ENCODE data around the gene SCNN1A. TPM values are rescaled to one million over a fixed set of nuclear protein-coding genes. Genes with fewer than 3 reads are reported as not detected.

SCNN1A gene
- total RNA-seq, 1 donor from 2014 or later, result 0.74 TPM

- peaks cover 8% of the 10 kb centered on the region for H3K27me3 Mint-ChIP-seq (ENCODE audit: unreplicated experiment)
- peaks cover 4% of the 10 kb centered on the region for H3K4me1 Mint-ChIP-seq (ENCODE audit: low read depth, unreplicated experiment)
- no peak overlapping the region for H3K4me3 Mint-ChIP-seq (ENCODE audit: unreplicated experiment)
- no peaks in the 10 kb centered on the region for H3K9me3 Mint-ChIP-seq (ENCODE audit: unreplicated experiment)
- TF ChIP-seq CTCF (IDR thresholded peaks at IDR 0.05; ENCODE audit: partially characterized antibody, unreplicated experiment), result no peak
- peaks cover 5% of the 10 kb centered on the region for H3K36me3 Mint-ChIP-seq (ENCODE audit: unreplicated experiment)
- H3K27ac Mint-ChIP-seq (ENCODE audit: unreplicated experiment), result no peak overlapping the region
- no peak for DNase-seq
These were observed 68.7 kb downstream of the SCNN1A start for GRCh38 chr12:6306599-6307220.

GRCh38 chr12:6306151-6306550, 69.2 kb downstream of the SCNN1A start:
- Mint-ChIP-seq H3K4me3 (ENCODE audit: unreplicated experiment) (no peak overlapping the region), H3K27ac (ENCODE audit: unreplicated experiment) (no peak overlapping the region), H3K4me1 (ENCODE audit: low read depth, unreplicated experiment) (peaks cover 4% of the 10 kb centered on the region), H3K36me3 (ENCODE audit: unreplicated experiment) (peaks cover 5% of the 10 kb centered on the region), H3K9me3 (ENCODE audit: unreplicated experiment) (no peaks in the 10 kb centered on the region), H3K27me3 (ENCODE audit: unreplicated experiment) (peaks cover 8% of the 10 kb centered on the region)
- no peak for TF ChIP-seq CTCF (IDR thresholded peaks at IDR 0.05; ENCODE audit: partially characterized antibody, unreplicated experiment)
- DNase-seq, result no peak

- Mint-ChIP-seq H3K9me3 (ENCODE audit: unreplicated experiment) (no peaks in the 10 kb centered on the region), H3K4me1 (ENCODE audit: low read depth, unreplicated experiment) (no peaks in the 10 kb centered on the region), H3K27me3 (ENCODE audit: unreplicated experiment) (peaks cover 6% of the 10 kb centered on the region), H3K27ac (ENCODE audit: unreplicated experiment) (no peak overlapping the region), H3K4me3 (ENCODE audit: unreplicated experiment) (no peak overlapping the region), H3K36me3 (ENCODE audit: unreplicated experiment) (peaks cover 5% of the 10 kb centered on the region)
- DNase-seq, result no peak
- no peak for TF ChIP-seq CTCF (IDR thresholded peaks at IDR 0.05; ENCODE audit: partially characterized antibody, unreplicated experiment)
These were observed 72.3 kb downstream of the SCNN1A start for GRCh38 chr12:6303071-6303470.

GRCh38 chr12:6302621-6303020, 72.7 kb downstream of the SCNN1A start:
- peaks cover 4% of the 10 kb centered on the region for H3K27me3 Mint-ChIP-seq (ENCODE audit: unreplicated experiment)
- peaks cover 5% of the 10 kb centered on the region for H3K36me3 Mint-ChIP-seq (ENCODE audit: unreplicated experiment)
- H3K4me1 Mint-ChIP-seq (ENCODE audit: low read depth, unreplicated experiment), result no peaks in the 10 kb centered on the region
- no peak overlapping the region for H3K27ac Mint-ChIP-seq (ENCODE audit: unreplicated experiment)
- no peak overlapping the region for H3K4me3 Mint-ChIP-seq (ENCODE audit: unreplicated experiment)
- no peak for DNase-seq
- H3K9me3 Mint-ChIP-seq (ENCODE audit: unreplicated experiment), result no peaks in the 10 kb centered on the region
- TF ChIP-seq CTCF (IDR thresholded peaks at IDR 0.05; ENCODE audit: partially characterized antibody, unreplicated experiment), result no peak

GRCh38 chr12:6301721-6302120, 73.6 kb downstream of the SCNN1A start:
- no peak overlapping the region for H3K27ac Mint-ChIP-seq (ENCODE audit: unreplicated experiment)
- no peaks in the 10 kb centered on the region for H3K4me1 Mint-ChIP-seq (ENCODE audit: low read depth, unreplicated experiment)
- peaks cover 3% of the 10 kb centered on the region for H3K36me3 Mint-ChIP-seq (ENCODE audit: unreplicated experiment)
- peaks cover 4% of the 10 kb centered on the region for H3K27me3 Mint-ChIP-seq (ENCODE audit: unreplicated experiment)
- DNase-seq, result no peak
- no peaks in the 10 kb centered on the region for H3K9me3 Mint-ChIP-seq (ENCODE audit: unreplicated experiment)
- no peak for TF ChIP-seq CTCF (IDR thresholded peaks at IDR 0.05; ENCODE audit: partially characterized antibody, unreplicated experiment)
- H3K4me3 Mint-ChIP-seq (ENCODE audit: unreplicated experiment), result no peak overlapping the region
